T-helper 2 cell treated with Interferon-gamma antibody and Interleukin-4, amounts not matched to agents 100 ng/mL and 5 ng/mL, for 36 hours (primary cell): ENCODE measurements around the gene RIPOR3. TPM values are rescaled to one million over a fixed set of nuclear protein-coding genes. Genes with fewer than 3 reads are reported as not detected.
"Not testable (repeated sequence)": the region's sequence is repeated elsewhere in the genome, so short reads cannot be mapped to it uniquely, and the experiment has no call there.

Experiments
- intact Hi-C: fragments of 100-400 bp; cut with micrococcal nuclease; formaldehyde crosslinking; loops from one replicate; pipeline ENCODE4 v1.15.1; 2023
- total RNA-seq: library from RNA; stranded (reverse); gene quantifications from 2 replicates; pipeline ENCODE4 v1.2.3, GENCODE V29; 2022

The RIPOR3 gene
- total RNA-seq, 1 donor from 2014 or later = not detected

- intact Hi-C loops = no loop called here
These were observed 130.5 kb downstream of the RIPOR3 start for GRCh38 chr20:50560867-50561266.

DNA sequence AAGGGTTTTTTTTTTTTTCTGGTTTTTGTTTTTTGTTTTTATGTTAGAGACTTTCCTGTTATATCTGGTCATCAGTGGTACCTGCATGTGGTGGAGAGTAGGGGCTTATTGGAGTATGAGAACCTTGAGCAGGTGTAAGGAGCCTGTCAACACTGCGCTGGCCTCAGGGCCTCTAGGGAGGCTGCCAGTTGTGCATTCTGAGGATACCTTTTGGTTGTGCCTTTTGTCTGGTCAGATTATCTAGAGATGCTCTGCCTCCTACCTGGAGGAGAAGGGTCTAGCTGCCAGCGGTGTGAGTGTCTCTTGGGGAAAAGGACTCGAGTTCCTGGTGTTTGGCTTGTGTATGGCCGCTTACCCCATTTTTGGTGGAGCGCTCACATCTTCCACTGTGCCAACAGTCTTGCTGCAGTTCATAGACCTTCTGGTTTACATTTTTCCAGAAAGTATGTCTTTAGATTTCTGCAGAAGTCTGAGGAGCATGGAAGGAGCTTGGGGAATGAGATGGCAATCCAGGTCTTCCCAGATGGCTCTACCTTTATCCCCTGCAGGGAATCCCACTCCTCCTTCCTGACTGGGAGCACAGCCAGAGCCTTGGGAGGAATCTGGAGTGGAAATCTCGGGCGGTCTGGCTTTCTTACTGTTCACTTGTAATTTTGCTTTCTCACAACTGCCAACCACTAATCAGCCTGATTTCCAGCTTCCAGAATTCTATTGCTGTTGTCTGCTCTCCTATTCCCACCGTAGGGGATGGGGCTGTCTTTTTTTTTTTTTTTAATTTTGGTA, 131.3 kb downstream of the RIPOR3 start:
- intact Hi-C loops = no loop called here

- intact Hi-C loops = no loop called here
These were observed 132.2 kb downstream of the RIPOR3 start for GRCh38 chr20:50559149-50559548.

DNA sequence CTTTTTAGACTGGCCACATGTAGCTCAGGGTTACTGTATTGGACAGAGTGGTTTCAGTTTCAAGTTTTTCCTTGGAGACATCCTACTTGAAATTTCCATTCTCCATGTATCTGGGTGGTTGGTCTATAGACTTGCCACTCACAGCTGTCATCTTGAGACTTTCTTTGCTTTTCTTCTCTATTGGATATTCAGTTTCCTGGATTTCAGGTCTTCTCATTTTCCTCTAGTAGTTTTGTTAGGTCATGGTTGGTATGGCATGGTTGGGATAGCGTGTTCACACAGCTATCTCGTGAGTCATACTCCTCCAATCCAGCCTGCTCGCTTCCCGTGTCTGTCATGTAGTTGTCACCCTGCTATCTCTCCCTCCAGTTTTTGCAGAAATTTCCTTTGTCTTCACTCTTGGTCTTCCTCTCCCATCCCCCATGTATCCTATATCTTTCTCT, 132.8 kb downstream of the RIPOR3 start:
- intact Hi-C loops = no loop called here

DNA sequence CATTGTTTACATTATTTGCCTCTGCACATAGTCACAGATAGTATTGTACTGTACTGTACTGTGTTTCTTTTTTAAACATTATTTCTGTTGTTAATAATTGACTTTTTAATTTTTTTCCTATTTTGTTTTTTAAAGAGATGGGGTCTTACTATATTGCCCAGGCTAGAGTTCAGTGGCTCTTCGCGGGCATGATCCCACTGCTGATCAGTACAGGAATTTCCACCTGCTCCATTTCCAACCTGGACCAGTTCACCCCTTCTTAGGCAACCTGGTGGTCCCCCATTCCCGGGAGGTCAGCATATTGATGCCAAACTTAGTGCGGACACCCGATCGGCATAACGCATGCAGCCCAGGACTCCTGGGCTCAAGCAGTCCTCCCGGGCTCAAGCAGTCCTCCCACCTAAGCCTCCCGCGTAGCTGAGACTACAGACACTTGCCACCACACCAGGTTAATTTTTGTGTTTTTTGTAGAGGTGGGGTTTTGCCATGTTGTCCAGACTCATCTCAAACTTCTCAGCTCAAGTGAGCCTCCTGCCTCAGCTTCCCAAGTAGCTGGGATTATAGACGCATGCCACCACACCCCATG, 133.7 kb downstream of the RIPOR3 start:
- intact Hi-C loops = no loop called here

- intact Hi-C loops = no loop called here
These were observed 135.7 kb downstream of the RIPOR3 start for GRCh38 chr20:50555662-50556061.

- intact Hi-C loops = no loop called here
These were observed 136.4 kb downstream of the RIPOR3 start for GRCh38 chr20:50554694-50555579.

GRCh38 chr20:50552979-50553378, 138.4 kb downstream of the RIPOR3 start:
- intact Hi-C loops = no loop called here

- intact Hi-C loops = no loop called here
These were observed 140.1 kb downstream of the RIPOR3 start for GRCh38 chr20:50551288-50551687.

DNA sequence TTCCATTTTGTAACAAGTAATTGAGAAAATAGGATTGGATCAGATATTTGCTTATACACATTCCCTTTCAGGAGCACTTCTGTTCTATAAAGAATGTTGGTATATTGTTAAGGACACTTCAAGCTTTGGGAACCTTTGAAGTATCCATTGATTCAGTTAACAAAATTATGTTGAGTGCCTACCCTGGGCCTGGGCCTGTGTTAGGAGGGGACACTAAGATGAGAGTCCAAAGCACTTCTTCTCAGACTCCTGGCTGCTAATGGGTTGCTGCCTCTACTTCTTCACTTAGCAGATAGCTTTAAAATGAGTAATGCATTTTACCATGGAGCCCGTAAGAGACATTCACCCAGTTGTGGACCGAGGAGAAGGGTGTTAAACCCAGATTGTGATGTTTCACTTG, 140.8 kb downstream of the RIPOR3 start:
- intact Hi-C loops = no loop called here

- intact Hi-C loops = no loop called here
These were observed 142.9 kb downstream of the RIPOR3 start for GRCh38 chr20:50548396-50548795.

DNA sequence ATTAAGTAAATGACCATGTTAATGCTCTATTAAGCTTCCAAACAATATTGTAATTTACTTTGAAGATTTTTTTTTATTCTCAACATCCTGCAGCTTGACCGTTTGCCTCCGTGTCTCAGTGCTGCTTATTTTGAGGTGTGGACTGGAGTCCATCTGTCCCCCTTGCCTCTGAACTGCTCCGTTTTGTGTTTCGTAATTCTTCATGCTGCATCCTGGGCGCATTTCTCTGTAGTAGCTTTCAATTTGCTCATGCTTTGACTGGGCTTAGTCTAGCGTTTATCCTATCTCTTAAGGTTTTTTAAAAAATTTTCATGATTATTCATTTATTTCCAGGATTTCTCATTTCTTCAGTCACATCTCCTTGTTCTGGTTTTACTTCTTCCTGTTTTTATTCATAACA, 143.4 kb downstream of the RIPOR3 start:
- intact Hi-C loops = loop anchor here (2.0 kb wide), 2 partner anchors 29 to 37 kb away; partner anchors contain the start of gene PTPN1

DNA sequence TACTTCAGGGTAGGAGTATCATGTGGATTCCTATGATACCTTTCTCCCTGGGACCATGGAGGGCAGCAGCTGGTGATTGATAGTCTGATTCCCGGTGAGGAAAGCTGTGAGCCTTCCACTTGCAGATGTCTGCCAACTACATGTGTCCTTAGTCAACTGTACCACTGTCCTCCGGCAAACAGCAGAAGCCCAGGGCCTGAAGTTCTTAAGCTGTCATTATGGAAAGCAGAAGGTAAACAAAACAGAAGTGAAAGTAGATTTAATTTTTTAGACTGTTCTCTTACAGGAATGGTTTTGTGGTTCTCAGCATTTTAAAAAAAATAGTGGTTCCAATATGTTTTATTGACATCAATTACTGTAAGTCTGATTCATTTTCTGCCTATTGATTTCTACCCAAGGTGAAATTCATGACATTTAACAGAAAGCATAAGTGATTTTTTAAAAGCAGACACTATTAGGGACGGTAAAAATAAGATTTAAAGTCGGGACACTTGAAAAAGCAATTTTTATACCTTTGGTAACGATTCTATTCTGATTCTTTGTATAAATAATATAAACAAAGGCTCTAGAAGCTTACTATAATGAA, 144.5 kb downstream of the RIPOR3 start:
- intact Hi-C loops = loop anchor here (2.0 kb wide), 2 partner anchors 28 to 36 kb away; partner anchors contain the start of gene PTPN1

DNA sequence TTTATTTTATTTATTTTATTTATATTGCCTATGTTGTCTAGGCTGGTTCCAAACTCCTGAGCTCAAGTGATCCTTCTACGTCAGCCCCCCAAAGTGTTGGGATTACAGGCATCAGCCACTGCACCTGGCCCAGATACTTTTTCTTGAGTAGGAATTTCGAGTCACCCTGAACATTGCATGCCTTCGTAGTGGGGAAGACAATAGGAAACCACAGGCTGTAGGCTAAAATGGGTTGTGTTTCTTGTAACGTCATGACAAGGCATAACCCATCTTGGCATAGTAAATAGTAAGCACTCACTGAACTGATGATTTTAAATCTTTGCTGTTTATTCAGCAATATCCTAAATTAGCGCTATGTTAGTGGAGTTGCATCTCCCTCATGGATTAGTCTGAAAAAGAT, 146.2 kb downstream of the RIPOR3 start:
- intact Hi-C loops = no loop called here

DNA sequence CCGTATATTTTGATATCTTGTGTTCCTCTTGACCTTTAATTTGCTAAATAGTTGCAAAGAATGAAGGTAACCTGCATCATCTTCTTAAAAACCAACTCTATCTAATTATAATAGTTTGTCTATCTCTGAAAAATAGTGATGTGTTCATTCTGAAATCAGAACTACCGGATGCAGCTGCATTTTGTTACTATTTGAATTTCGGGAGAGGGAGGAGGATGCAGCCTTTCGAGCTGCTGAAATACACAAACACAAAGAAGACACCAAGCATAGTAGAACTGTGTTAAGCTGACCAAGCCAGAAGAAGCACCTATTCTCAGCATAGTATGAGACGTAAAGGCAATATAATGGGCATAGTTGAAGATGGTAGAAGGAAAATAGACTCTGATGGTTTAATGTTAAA, 148.0 kb downstream of the RIPOR3 start:
- intact Hi-C loops = no loop called here

- intact Hi-C loops = no loop called here
These were observed 149.7 kb downstream of the RIPOR3 start for GRCh38 chr20:50541606-50542041.

DNA sequence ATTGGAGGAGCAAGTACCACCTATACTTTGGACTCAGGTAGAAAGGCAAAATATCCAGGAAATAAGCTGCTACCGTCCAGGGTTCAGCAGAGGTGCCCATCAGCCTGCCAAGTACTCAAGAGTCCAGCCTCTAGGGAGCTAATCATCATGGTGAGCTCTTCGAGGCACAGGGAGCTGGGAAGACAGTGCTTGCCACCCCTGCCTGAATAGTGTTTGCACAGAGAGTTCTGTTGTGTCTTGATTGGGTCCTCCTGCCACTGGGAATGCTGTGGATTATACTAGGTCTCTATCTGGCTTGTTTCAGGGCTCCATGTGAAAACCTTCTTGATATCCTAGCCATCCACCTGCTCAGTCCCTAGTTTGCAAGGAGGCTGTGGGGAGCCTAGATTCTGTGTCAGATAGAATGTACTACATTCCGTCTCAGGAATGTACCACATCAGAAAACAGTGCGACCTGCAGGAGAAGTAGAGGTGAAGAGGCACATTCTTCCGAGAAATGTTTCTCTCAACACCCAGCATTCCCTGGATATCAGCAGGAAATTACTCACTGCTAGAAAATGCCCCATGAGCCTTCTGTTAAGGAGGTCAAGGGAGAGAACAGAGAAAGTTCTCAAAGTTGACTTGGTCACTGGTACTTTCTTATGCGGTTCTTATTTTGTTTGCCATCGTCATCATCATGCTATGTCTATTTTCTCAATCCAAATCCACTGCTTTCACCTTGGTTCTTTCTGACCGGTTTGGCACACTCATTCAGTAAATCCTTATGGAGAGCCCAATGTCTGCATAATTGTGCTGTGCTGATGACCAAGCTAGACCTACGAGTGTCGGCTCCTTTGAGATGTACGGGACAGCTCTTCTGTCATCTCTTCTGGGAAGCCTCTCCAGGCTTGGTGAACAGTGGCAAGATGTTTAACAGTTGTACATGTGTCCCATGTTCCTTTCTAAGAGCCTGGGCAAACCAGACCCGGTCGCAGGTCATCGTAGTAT, 150.4 kb downstream of the RIPOR3 start:
- intact Hi-C loops = no loop called here

- intact Hi-C loops = not testable (repeated sequence)
These were observed 151.5 kb downstream of the RIPOR3 start for GRCh38 chr20:50539798-50540197.

GRCh38 chr20:50538276-50538675, 153.1 kb downstream of the RIPOR3 start:
- intact Hi-C loops = no loop called here

DNA sequence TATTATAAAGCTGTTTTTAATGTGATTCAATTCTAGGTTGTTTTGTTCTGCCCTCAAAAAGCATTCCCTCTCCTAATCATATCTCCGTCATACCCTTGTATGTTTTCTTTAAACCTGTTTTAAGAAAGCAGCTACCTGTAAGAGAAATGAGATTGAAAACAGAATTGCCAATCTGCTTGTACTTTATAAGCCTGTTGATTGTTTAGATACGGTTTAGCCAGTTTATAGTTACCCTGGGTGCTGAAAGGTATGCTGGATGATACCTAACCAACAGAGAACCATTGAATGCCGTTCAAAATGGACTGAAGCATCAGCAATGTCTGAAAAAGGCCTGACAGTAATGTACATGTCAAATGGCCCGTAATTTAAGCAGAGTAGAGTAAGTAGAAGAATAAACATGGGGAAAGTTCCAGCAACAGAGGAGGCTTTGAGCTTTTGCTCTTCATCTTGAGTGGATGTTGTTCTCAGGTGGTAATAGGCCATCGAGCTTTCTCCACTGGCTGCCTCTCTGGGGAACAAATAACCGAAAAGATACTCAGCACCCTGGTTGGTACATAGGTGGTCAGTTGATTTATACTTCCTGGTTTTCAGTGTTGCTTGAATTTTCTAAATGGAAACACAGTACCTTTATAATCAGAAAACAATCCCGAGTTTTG, 153.7 kb downstream of the RIPOR3 start:
- intact Hi-C loops = no loop called here
